SK-N-MC (cell line): Measurements from ENCODE around the gene SDHAF1.

Experiments
- DNase-seq: peaks from one replicate; pipeline ENCODE4 v3.0.0-alpha.2; 2011; ENCODE audit warnings: low read depth, low spot score
- H3K27ac ChIP-seq: fragments of 200-600 bp; sonication (generic); 2 replicates; pipeline ENCODE4 v1.5.1; 2016; ENCODE audit warnings: mixed run types
- H3K36me3 ChIP-seq: fragments of 200-600 bp; sonication (generic); 2 replicates; pipeline ENCODE4 v1.6.1; 2017; ENCODE audit warnings: antibody characterized with exemption, low read length, mixed read lengths; ENCODE audit not compliant: insufficient read depth
- H3K4me3 ChIP-seq: fragments of 200-600 bp; sonication (generic); 2 replicates; pipeline ENCODE4 v1.5.1; 2016
- H3K9ac ChIP-seq: fragments of 200-600 bp; sonication (generic); 2 replicates; pipeline ENCODE4 v1.8.0; 2017; ENCODE audit warnings: mixed run types, mixed read lengths; ENCODE audit not compliant: insufficient read length
- H3K9me3 ChIP-seq: fragments of 200-600 bp; sonication (generic); 2 replicates; pipeline ENCODE4 v1.6.1; 2017; ENCODE audit warnings: low read depth, mild to moderate bottlenecking, antibody characterized with exemption, low read length, moderate library complexity, mixed read lengths
- EZH2 ChIP-seq: fragments of 200-600 bp; sonication (generic); IDR thresholded peaks from one replicate; pipeline ENCODE4 v1.6.1; 2017; ENCODE audit warnings: antibody characterized with exemption
- FOXP2 ChIP-seq: optimal IDR thresholded peaks from 2 replicates; pipeline ENCODE3; 2011; ENCODE audit warnings: mild to moderate bottlenecking, moderate library complexity; ENCODE audit not compliant: insufficient read depth; ENCODE audit errors: extremely low read length, control extremely low read depth
- POLR2AphosphoS5 ChIP-seq: IDR thresholded peaks from 2 replicates; pipeline ENCODE4 v1.6.1; 2012; ENCODE audit warnings: mild to moderate bottlenecking, low read depth, low read length, borderline replicate concordance

SDHAF1 gene

DNA sequence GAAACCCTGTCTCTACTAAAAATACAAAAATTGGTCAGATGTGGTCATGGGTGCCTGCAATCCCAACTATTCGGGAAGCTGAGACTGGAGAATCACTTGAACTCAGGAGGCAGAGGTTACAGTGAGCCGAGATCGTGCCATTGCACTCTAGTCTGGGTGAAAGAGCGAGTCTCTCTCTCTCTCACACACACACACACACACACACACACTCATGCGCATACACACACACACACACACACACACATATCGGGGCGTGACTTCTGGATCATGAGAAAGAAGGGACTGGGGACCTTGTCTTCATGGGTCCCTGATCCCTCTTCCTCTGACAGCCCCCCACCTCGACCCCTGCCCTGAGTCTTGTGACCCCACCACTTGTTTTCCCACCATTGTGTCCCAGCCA is 11.8 kb upstream of the SDHAF1 start:
- H3K9ac ChIP-seq: no peak overlapping the region
- DNase-seq: no peak
- no peak for TF ChIP-seq FOXP2
- no peak for TF ChIP-seq POLR2AphosphoS5
- TF ChIP-seq EZH2: no peak
- no peak overlapping the region for H3K27ac ChIP-seq
- H3K4me3 ChIP-seq: no peak overlapping the region
- no peaks in the 10 kb centered on the region for H3K9me3 ChIP-seq
- H3K36me3 ChIP-seq: no peaks in the 10 kb centered on the region

- H3K9me3 ChIP-seq: no peaks in the 10 kb centered on the region
- no peak overlapping the region for H3K27ac ChIP-seq
- TF ChIP-seq POLR2AphosphoS5 (no peak), FOXP2 (no peak), EZH2 (no peak)
- no peak overlapping the region for H3K9ac ChIP-seq
- H3K36me3 ChIP-seq: no peaks in the 10 kb centered on the region
- H3K4me3 ChIP-seq: no peak overlapping the region
- no peak for DNase-seq
Observed at GRCh38 chr19:35986111-35986510, 8.9 kb upstream of the SDHAF1 start.

DNA sequence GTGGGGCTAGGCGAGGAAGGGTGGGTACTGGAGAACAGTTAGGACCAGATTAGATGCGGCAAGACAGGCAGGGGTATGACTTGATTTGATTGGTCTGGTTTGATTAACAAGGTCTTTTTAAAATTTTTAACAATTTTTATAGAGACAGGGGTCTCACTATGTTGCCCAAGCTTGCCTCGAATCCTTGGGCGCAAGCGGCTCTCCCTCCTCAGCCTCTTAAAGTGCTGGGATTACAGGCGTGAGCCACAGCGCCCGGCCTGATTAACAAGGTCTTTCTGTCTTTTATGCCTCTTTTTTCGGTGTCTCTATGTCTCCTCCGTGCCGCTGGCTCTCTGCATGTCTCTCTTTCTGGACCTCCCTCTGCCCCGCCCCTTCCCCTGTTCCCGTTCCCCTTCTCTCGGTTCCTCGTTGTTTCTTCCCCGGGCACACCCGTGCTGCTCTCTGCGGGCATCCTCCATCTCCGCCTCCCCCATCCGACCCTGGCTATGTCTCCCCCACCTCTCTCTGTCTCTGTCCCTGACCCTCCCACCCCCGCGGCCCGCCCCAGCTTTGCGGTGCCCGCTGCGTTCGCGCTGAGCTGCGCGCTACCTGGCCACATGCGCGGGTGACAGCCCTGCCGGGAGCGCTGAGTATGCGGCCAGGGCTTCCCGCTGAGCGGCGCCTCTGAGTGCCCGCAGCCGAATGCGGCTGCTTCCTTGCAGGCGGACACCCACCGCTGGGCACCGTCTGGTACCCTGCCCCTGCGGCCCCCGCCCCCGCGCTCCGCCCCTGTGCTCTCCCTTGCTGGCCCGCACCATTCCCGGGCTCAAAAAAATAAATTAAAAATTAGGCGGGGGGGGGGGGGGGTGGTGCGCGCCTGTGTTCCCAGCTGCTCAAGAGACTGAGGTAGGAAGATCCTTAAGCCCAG is 8.1 kb upstream of the SDHAF1 start:
- Histone ChIP-seq H3K4me3 (peak overlapping the region; percentile 68), H3K9ac (no peak overlapping the region), H3K27ac (no peak overlapping the region), H3K9me3 (no peaks in the 10 kb centered on the region), H3K36me3 (no peaks in the 10 kb centered on the region)
- TF ChIP-seq POLR2AphosphoS5: no peak
- no peak for TF ChIP-seq EZH2
- TF ChIP-seq FOXP2: no peak
- no peak for DNase-seq

DNA sequence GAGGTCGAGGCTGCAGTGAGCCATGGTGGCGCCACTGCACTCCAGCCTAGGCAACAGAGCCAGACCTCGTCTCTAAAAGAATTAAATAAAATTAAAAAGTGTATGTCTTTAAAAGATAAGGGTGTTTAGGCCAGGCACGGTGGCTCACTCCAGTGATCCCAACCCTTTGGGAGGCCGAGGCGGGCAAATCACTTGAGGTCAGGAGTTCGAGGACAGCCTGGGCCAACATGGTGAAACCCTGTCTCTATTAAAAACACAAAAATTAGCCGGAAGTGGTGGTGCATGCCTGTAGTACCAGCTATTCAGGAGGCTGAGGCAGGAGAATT is 7.5 kb upstream of the SDHAF1 start:
- peak overlapping the region; percentile 68 for H3K4me3 ChIP-seq
- TF ChIP-seq POLR2AphosphoS5 (no peak), FOXP2 (no peak), EZH2 (no peak)
- DNase-seq: no peak

DNA sequence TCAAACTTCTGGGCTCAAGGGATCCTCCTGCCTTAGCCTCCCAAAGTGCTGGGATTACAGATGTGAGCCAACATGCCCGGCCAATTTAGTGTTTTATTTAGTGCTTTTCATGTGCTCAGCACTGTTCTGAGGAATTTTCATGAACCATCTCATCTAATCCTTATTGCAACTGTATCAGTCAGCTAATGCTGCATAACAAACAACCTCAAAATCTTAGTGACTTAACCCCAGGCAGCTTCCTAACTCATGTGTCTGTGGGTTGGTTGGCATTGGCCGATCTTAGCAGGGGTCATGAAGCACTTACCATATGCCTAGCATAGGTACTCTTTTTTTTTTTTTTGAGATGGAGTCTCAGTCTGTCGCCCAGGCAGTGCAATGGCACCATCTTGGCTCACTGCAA is 6.2 kb upstream of the SDHAF1 start:
- no peaks in the 10 kb centered on the region for H3K9me3 ChIP-seq
- no peaks in the 10 kb centered on the region for H3K36me3 ChIP-seq
- no peak overlapping the region for H3K27ac ChIP-seq
- no peak overlapping the region for H3K4me3 ChIP-seq
- DNase-seq: no peak
- TF ChIP-seq FOXP2 (no peak), POLR2AphosphoS5 (no peak), EZH2 (no peak)
- H3K9ac ChIP-seq: no peak overlapping the region

More for the DNA sequence above, 7.5 kb upstream of the SDHAF1 start:
- no peaks in the 10 kb centered on the region for H3K36me3 ChIP-seq
- no peaks in the 10 kb centered on the region for H3K9me3 ChIP-seq
- no peak overlapping the region for H3K9ac ChIP-seq
- no peak overlapping the region for H3K27ac ChIP-seq

GRCh38 chr19:35990156-35990555 is 4.8 kb upstream of the SDHAF1 start:
- Histone ChIP-seq H3K27ac (no peak overlapping the region), H3K9me3 (no peaks in the 10 kb centered on the region), H3K4me3 (no peak overlapping the region), H3K9ac (no peak overlapping the region), H3K36me3 (no peaks in the 10 kb centered on the region)
- no peak for DNase-seq
- TF ChIP-seq EZH2 (no peak), POLR2AphosphoS5 (no peak), FOXP2 (no peak)

DNA sequence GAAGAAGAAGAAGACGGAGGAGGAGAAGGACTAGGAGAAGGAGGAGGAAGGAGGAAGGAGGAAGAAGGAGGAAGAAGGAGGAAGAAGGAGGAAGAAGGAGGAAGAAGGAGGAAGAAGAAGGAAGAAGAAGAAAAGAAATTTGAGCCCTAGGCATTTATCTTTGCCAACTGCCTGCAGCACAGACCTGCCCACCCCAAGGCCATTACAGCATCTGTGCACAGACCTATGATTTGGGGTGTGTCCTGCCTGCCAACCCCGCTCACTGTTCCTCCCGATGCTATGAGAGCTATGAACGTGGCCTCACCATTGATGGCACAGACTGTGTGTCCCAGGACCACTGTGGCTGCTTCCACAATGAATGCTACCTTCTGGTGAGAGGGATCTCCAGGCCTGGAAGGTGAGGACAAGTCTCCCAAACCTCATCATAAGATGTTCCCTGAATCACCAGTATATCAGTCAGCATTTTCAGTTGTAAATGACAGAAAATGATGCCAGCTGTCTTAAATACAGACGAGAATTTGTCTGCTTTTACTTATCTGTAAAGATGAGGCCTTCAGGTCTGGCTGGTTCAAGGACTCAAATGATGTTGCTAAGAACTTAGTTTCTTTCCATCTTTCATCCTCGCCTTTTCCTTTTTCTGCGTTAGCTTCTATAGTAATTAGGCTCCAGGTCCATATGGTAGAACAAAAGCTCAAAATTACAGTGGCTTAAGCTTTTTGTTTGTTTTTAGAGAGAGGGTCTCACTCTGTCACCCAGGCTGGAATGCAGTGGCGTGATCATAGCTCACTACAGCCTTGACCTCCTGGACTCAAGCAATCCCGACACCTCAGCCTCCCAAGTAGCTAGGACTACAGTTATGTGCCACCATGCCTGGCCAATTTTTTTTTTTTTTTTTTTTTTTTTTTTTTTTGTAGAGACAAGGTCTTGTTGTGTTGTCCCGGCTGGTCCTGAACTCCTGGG is 3.9 kb upstream of the SDHAF1 start:
- no peak for DNase-seq
- Histone ChIP-seq H3K9ac (no peak overlapping the region), H3K4me3 (no peak overlapping the region), H3K36me3 (no peaks in the 10 kb centered on the region), H3K27ac (no peak overlapping the region), H3K9me3 (no peaks in the 10 kb centered on the region)
- TF ChIP-seq FOXP2 (no peak), POLR2AphosphoS5 (no peak), EZH2 (no peak)

DNA sequence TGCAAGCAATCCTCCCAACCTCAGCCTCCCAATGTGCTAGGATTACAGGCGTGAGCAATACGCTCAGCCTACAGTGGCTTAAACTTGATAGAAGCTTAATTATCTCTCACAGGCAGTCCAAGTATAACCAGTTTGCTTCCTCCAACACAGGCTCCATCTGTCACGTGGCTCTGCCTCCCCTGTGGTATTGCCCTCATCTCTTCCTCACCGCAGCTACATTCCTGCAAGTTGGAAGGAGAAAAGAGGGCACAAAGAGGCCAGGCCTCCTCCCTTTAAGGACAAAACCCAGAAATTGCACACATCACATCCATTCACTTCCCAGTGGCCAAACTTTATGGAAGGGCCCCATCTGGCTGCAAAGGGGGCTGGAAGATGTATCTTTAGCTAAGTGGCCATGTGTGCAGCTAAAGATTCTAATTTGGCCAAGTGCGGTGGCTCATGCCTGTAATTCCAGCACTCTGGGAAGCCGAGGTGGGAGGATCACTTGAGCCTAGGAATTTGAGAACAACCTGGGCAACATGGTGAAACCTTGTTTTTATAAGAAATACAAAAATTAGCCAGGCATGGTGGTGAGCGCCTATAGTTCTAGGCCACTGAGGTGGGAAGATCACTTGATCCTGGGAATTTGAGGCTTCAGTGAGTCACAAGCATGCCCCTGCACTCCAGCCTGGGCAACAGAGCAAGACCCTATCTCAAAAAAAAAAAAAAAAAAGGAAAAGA is 3.1 kb upstream of the SDHAF1 start:
- H3K36me3 ChIP-seq: no peaks in the 10 kb centered on the region
- no peak overlapping the region for H3K9ac ChIP-seq
- H3K4me3 ChIP-seq: no peak overlapping the region
- no peak for DNase-seq
- H3K27ac ChIP-seq: no peak overlapping the region
- no peak for TF ChIP-seq POLR2AphosphoS5
- TF ChIP-seq FOXP2: no peak
- no peak for TF ChIP-seq EZH2
- H3K9me3 ChIP-seq: no peaks in the 10 kb centered on the region
